HG02798 (cell line): ENCODE data around the gene TTI1.

Experiments
- ATAC-seq: cut with Tn5 transposase; IDR thresholded peaks from one replicate; pipeline ENCODE4 v1.9.1; 2021; ENCODE audit warnings: mild to moderate bottlenecking; ENCODE audit not compliant: unreplicated experiment, poor library complexity

Gene TTI1

GRCh38 chr20:38055848-38056247 is 22.6 kb upstream of the TTI1 start:
- ATAC-seq = no peak

DNA sequence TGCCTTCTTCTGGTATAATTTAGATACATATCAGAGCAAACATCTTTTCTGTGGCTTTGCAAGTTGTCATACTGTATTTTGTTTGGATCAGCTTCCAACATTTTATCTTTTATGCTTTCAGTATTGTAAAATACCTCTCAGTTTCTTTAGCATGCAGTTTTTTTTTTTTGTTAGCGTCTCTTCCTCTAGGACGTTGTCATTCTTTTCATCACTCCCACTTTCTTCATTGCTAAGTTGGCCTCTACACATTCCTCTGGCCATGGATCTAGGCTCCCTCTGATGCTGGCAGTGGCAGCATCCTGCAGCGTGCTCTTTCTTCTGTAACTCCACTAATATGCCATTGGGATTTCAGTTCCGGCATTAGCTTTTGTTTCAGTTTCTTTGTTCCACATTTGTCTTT is 22.0 kb upstream of the TTI1 start:
- ATAC-seq = no peak

DNA sequence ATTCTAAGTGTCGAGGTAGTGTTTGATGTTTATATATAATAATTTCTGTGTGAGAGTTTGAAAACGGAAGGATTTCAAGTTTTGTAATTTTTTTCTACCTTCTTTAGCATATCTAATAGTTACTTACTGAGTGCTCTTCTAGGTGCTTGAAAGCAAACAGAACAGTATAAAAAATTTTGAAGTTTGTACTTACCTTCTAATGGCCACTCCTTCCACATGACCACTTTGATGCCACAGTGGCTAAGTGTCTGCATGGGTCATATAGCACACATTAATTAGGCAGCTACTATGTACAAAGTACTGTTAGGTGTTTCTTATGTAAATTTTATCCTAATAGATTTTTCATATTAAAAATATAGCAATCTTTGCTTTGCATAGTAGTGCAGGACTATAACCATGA is 21.4 kb upstream of the TTI1 start:
- ATAC-seq = no peak

GRCh38 chr20:38052870-38053269 is 19.6 kb upstream of the TTI1 start:
- ATAC-seq = no peak

DNA sequence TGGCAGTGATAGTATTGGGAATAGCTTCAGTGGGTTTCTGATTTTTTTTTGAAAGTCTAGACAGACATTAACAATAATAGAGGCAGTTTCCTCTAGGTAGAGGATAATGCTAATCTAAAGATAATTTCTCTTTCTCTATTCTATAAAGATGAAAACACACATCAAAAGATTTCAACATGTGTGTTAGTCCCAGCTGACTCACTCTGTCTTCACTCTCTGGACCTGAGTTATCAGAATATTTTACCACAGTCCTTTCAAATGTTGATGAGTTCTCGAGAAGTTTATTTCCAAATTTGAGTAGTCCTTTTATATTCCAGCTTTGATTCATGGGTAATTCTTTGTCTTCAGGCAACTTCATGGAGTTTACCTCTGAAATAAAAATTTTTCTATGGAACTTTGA is 17.4 kb upstream of the TTI1 start:
- no peak for ATAC-seq

GRCh38 chr20:38049800-38050199 is 16.5 kb upstream of the TTI1 start:
- ATAC-seq = no peak

DNA sequence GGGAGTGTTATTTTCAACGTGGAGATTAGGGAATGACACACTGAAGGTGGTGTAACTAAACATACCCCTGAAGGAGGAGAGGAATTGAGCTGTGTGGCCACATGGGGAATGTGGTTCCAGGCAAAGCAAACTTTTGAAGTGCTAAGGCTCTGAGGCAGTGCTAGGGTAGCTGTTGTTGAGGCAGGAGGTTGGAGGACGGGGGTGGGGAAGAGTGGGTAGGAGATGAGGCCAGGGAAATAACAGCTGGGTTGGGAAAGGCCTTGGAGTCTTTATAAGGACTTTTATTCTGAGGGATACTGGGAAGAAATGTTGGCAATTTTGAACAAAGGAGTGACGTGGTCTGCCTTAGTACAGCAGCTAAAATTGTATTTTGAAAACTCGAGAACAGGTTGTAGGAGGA is 13.3 kb upstream of the TTI1 start:
- ATAC-seq = no peak

GRCh38 chr20:38044685-38045084 is 11.4 kb upstream of the TTI1 start:
- ATAC-seq = no peak

DNA sequence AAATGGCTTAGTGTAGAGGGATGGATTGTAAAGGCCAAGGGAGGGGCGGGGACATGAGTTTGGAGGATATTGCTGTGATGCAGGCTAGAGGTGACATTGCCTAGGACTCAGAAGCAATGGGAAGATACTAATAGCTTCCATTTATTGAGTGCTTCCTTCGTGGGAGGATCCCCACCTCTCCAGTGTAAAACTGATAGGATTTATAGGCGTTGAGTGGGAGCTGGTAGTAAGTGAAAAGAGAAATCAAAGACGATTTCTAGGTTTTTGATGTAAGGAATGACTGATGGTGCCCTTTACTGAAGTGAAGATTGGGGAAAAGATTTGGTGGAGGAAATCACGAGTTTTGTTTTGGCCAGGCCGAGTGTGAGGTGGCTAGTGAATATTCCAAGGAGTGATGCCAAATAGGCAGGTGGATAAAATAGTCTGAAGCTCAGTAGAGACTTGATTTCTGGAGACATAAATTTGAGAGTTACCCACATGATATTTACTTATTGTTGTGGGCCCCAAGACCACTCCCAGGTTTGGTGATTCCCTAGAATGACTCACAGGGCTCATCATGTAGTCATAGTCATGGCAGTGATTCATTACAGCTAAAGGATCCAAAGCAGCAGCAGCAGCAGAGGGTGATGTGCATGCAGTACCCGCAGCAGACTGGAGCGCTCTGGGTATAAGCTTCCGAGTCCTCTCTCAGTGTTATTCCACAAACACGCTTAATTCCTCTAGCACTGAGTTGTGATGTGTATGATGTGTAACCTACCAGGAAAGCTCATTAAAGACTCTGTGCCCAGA is 10.4 kb upstream of the TTI1 start:
- ATAC-seq = no peak

DNA sequence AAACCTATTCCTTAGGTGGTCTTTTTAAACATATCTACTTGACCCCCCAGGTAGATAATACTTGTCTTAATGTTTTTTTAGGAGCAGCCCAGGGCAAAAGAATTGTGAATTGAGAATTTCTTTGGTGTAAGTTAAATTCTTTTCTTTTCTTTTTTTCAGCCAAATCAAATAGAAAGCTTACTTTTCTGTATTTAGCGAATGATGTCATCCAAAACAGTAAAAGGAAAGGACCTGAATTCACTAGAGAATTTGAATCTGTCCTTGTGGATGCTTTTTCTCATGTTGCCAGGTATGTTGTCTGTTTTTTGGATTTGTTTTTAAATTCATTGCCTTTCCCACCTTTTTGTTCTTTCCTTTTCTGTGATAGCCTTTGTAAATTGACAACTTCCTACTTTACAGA is 7.0 kb upstream of the TTI1 start:
- ATAC-seq = no peak

DNA sequence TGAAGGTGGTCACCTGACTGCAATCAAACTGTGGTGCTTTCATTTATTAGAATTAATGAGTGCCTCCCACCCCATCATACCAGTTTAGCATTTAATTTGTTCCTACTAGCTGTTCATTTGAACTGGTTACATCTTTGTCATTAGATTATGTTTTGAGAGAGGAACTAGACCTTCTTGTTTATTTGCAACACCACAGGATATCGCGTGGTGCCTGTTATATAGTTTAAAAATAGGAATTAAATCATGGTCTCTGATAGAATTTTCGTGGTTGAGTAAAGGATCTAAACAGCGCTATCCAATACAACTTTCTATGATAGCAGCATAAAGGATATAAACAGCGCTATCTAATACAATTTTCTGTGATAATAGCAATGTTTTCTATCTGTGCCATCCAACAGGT is 3.1 kb upstream of the TTI1 start:
- ATAC-seq = no peak

DNA sequence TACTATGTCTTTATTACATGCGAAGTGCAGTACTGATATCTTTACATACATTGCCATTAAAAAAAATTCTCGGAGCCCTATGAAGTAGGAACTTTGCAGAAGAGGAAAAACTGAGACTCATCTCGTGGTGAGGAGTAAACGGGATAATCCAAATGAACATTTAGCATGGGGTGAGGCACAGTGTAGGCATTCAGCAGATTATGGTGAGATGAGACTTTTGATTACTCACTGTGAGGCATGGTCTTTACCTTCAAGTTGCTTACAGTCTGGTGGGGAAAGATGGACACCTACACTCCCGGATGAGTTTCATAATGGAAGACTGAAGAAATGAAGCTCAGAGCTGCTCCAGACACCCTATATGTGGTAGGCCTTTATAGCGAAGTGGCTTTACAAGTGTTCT is 1.7 kb upstream of the TTI1 start:
- ATAC-seq = no peak

- no peak for ATAC-seq
Measured at GRCh38 chr20:38034108-38034649, 923 bp upstream of the TTI1 start.

DNA sequence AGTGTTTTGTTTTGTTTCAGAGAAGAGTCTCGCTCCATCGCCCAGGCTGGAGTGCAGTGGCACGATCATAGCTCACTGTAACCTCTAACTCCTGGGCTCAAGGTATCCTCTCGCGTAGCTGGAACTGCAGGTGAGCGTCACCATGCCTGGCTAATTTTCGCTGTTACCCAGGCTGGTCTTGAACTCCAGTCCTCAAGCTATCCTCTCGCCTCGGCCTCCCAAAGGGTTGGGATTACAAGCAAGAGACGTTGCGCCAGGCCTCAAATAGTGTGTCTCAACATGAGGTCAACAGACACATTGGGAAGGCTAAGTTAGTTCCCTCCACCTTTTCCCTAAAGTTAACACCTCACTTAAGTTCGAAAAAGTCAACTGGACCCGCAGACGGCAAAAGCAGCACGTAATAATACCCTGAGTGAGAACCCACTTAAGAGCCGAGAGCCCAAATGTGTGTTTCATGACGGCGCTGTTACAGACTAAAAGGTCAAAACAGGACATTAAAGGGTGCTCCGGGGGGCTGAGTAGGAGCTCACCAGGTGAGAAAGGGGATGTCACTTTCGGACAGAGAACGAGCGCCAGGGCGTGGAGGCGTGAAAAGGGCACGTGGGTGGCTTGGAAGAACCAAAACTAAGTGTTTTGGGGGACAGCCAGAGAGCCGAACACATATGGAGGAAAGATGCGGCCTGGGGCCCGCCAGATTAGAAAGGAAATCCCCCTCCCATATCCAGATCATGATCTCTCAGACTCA is 499 bp downstream of the TTI1 start:
- peak; percentile 52 for ATAC-seq

GRCh38 chr20:38031957-38032356 is 1.3 kb downstream of the TTI1 start:
- ATAC-seq = no peak

DNA sequence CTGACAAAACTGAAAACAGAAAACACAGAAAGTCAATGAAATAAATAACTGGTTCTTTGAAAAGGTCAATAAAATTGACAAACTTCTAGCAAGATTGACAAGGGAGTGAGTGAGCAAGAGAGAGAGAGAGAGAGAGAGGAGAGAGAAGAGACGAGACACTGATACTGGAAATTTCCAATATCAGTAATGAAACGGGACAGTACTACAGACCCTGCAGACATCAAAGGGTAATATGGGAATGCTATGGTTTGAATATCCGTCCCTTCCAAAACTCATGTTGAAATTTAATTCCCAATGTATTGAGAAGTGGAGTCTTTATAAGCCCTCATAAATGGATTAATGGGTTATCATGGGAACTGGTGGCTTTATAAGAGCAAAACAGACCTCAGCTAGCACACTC is 3.8 kb downstream of the TTI1 start:
- ATAC-seq = no peak

- ATAC-seq = no peak
Measured at GRCh38 chr20:38024496-38024895, 8.8 kb downstream of the TTI1 start.

- no peak for ATAC-seq
Measured at GRCh38 chr20:38023181-38024001, 9.9 kb downstream of the TTI1 start.

- no peak for ATAC-seq
Measured at GRCh38 chr20:38021087-38021772, 12.0 kb downstream of the TTI1 start.

- no peak for ATAC-seq
Measured at GRCh38 chr20:38018385-38018784, 14.9 kb downstream of the TTI1 start.
